HUES6 (cell line): ENCODE data around the gene FGFR2.
A peak's percentile ranks its signal among the peaks of the same experiment; 100 is the strongest.

Experiments
- H3K27ac ChIP-seq: 2 replicates; pipeline ENCODE4 v1.7.0; 2013; ENCODE audit warnings: low read depth, mild to moderate bottlenecking, low read length, inconsistent platforms
- H3K27me3 ChIP-seq: 2 replicates; pipeline ENCODE4 v1.6.1; 2013; ENCODE audit warnings: low read length; ENCODE audit not compliant: control insufficient read depth, insufficient read depth
- H3K36me3 ChIP-seq: 2 replicates; pipeline ENCODE4 v1.6.1; 2013; ENCODE audit warnings: low read length; ENCODE audit not compliant: control insufficient read depth, insufficient read depth
- H3K4me1 ChIP-seq: 2 replicates; pipeline ENCODE4 v1.6.1; 2013; ENCODE audit warnings: low read length; ENCODE audit not compliant: control insufficient read depth, insufficient read depth
- H3K4me3 ChIP-seq: 2 replicates; pipeline ENCODE4 v1.5.1; 2013; ENCODE audit warnings: low read depth, low read length
- H3K9ac ChIP-seq: one replicate; pipeline ENCODE4 v1.6.1; 2013; ENCODE audit warnings: mild to moderate bottlenecking, low read length
- H3K9me3 ChIP-seq: 2 replicates; pipeline ENCODE4 v1.6.1; 2013; ENCODE audit warnings: low read depth, low read length; ENCODE audit not compliant: control insufficient read depth, insufficient read depth

The FGFR2 gene

DNA sequence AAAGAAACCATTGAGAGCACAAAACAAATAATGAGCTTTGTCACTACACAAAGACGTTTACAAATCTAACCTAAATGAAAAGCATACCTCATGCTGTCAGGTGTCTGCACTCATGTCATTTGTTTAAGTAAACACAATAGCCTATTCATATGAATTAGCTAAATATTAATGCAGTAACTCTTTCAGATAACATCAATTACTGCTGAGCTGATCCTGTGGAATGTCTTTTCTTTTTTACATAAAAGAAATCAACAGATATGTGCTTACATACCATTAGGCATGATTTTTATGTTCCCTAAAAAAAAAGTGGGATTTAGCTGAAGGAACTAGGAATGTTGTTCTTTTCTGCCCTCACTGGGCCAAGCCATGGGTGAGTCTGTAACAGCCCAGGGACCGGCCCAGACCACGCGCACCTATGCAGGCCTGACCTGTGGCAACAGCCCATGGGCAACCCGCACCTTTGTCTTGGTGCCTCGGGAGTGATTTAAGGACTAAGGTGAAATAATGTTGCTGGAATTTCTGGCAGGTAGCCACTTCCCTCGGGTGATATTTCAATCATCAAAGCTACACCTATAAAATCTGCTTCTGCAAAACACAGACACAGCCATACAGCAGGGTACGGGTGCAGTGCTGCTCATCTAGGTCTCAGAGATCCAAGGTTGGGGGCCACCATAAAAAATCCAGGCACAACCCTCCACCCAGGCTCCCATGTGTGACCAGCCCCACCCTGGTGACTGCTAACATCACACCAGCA lies 44.6 kb downstream of the FGFR2 start:
- Histone ChIP-seq H3K9ac (no peak overlapping the region), H3K9me3 (peaks cover 3% of the 10 kb centered on the region; the same call in 1 of the 2 replicates), H3K4me1 (peaks cover 20% of the 10 kb centered on the region), H3K27me3 (no peaks in the 10 kb centered on the region), H3K4me3 (no peak overlapping the region), H3K27ac (no peak overlapping the region; the same call in 1 of the 2 replicates), H3K36me3 (peaks cover 41% of the 10 kb centered on the region)

DNA sequence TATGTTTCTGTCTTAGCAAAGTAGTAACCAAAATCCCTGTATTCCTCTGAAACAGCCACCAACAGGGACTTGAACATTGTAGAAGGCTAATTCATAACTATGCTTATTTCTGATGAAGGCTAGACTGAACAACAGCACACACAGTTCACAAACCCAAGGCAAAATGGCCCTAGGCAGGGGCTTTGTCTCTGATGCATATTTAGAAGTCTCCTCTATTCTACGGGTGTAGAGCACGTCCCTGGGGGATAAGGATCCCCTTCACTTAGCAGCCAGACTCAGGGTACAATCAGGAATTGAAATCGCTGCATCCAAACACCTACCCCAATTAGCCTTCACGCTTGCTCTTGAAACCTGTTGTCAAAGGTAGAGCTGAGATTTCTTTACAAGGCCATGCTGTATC lies 45.5 kb downstream of the FGFR2 start:
- Histone ChIP-seq H3K36me3 (peaks cover 49% of the 10 kb centered on the region), H3K27me3 (no peaks in the 10 kb centered on the region), H3K9me3 (peaks cover 3% of the 10 kb centered on the region; the same call in 1 of the 2 replicates), H3K27ac (no peak overlapping the region), H3K9ac (no peak overlapping the region), H3K4me1 (peaks cover 17% of the 10 kb centered on the region), H3K4me3 (no peak overlapping the region)

DNA sequence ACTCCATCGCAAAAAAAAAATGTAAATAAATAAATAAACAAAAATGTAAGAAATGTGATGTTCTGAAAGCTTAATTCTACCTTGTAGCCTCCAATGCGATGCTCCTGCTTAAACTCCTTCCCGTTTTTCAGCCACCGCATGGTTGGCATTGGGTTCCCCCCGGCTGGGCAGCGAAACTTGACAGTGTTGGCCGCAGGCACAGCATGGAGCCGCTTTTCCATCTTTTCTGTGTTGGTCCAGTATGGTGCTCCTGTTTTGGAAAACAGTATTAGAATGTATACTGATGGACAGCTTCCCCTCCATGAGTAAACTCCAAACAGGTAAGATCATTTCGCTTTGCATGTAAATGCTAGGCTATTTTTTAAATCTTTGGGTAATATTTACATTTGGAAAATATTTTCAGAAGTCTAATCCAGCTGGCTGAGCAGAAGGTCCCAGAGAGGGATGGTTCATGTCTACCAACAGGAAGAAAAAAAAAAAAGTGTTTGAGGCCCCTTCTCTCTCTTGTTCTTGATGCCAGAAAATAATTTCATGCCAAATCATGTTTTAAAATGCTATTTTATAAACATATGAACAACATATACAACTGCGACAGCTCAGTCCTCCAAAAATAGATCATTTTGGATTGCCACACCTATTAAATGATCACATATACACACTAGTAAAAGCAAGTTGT lies 46.9 kb downstream of the FGFR2 start:
- H3K36me3 ChIP-seq = peaks cover 60% of the 10 kb centered on the region
- no peak overlapping the region for H3K9ac ChIP-seq
- H3K27ac ChIP-seq = no peak overlapping the region
- peaks cover 19% of the 10 kb centered on the region for H3K4me1 ChIP-seq
- no peaks in the 10 kb centered on the region for H3K27me3 ChIP-seq
- no peak overlapping the region for H3K4me3 ChIP-seq
- H3K9me3 ChIP-seq = peaks cover 3% of the 10 kb centered on the region; the same call in 1 of the 2 replicates

DNA sequence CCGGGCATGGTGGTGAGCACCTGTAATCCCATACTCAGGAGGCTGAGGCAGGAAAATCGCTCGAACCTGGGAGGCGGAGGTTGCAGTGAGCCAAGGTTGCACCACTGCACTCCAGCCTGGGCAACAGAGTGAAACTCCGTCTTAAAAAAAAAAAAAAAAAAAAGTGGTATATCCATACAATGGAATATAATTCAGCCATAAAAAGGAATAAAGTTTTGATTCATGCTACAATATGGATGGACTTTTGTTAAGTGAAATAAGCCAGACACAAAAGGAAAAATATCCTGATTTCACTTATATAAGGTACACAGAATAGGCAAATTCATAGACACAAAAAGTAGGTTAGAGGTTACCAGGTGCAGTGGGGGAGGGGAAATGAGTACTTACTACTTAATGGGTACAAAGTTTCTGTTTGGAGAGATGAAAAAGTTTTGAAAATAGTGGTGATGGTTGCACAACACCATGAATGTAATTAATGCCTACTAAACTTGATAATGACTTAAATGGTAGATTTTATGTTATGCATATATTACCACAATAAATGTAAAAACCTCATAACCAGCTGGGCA lies 53.9 kb downstream of the FGFR2 start:
- H3K9me3 ChIP-seq = peaks cover 6% of the 10 kb centered on the region
- H3K4me1 ChIP-seq = peaks cover 49% of the 10 kb centered on the region
- peaks cover 59% of the 10 kb centered on the region for H3K36me3 ChIP-seq
- no peak overlapping the region for H3K9ac ChIP-seq
- no peak overlapping the region for H3K4me3 ChIP-seq
- no peaks in the 10 kb centered on the region for H3K27me3 ChIP-seq
- H3K27ac ChIP-seq = no peak overlapping the region

DNA sequence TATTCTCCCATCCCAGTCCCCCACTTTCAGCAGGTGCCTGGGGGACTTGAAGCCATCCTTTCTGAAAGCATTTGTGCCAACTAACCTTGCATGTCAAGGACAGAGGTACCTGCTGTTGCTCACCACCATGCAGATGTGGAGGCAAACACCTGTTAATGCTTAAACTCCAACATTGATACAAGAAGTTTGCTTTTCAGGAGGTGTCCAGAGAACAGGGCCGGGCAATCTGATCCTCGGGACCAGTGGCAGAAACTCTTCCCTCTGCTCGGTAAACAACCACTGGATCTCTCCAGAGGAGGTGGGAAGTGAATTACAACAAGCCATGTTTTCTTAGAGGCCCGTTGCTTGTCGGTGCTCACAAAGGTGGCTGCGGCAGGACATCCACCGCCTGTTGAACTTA lies 54.7 kb downstream of the FGFR2 start:
- Histone ChIP-seq H3K27me3 (no peaks in the 10 kb centered on the region), H3K9me3 (peaks cover 6% of the 10 kb centered on the region; the same call in 1 of the 2 replicates), H3K4me3 (no peak overlapping the region), H3K36me3 (peaks cover 59% of the 10 kb centered on the region), H3K27ac (no peak overlapping the region; the same call in 1 of the 2 replicates), H3K9ac (no peak overlapping the region), H3K4me1 (peaks cover 49% of the 10 kb centered on the region)

DNA sequence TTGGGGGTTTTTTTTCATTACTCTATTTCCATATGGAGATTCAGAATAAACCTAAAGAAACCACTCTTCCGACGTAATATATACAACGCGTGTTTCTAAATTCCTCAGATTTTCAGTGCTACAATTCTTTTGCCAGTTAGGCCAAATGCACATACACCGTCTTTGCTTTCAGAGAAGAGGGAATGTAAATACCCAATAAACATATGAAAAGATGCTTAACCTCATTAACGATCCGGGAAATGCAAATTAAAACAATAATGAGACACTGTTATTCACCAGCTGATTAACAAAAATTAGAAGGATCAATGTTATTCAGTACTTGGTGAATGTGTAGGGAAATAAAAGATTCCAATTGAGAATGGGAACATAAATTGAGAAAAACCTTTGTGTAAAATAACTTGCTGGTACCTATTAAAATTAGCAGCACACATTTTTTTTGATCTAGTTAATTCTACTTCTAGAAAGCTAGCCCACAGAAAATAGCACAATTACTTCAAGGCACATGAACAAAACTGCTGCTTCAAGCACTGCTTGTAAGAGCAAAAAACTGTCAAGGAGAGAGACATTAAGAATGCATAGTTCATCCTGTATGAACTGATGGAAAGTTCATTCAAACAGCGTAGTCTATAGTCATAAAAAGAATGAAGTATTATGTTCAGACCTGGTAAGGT lies 56.7 kb downstream of the FGFR2 start:
- Histone ChIP-seq H3K4me1 (peaks cover 54% of the 10 kb centered on the region), H3K27ac (peak overlapping the region; percentile 70), H3K4me3 (peak overlapping the region; percentile 25)

DNA sequence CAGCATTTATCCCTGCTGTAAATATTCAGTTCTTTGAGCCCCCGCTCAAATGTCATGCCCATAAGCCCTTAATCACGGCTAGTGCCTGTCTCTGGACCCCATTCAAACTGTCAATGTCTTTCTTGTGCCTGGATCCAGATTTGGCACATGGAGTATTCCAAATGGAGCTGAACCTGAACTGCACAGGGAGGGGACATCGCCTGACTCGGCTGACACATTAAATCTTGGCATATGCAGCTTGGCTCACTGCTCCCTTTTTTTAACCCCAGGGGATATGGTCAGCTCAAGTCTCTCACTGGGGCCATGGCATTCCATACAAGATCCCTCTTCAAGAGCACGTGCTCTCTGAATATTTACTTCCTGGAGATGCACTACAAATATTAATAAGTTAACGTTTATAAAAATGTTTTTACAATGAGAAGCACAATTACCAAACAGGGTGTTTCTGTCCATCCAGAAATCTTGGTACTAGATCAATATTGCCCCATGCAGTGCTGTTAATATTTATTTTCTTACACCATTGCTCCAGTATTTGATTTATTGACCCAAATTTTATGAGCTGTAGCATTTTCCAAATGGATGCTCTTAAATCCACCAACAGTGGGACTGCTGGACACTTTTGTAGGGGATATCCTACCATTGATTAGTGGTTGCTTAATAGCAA lies 57.4 kb downstream of the FGFR2 start:
- Histone ChIP-seq H3K9me3 (peaks cover 6% of the 10 kb centered on the region; the same call in 1 of the 2 replicates), H3K27me3 (no peaks in the 10 kb centered on the region), H3K4me1 (peaks cover 59% of the 10 kb centered on the region), H3K27ac (peak overlapping the region; percentile 70; the same call in 1 of the 2 replicates), H3K4me3 (peak overlapping the region; percentile 25), H3K36me3 (peaks cover 60% of the 10 kb centered on the region), H3K9ac (no peak overlapping the region)

More for the DNA sequence above, 56.7 kb downstream of the FGFR2 start:
- H3K9me3 ChIP-seq = peaks cover 6% of the 10 kb centered on the region; the same call in 1 of the 2 replicates
- no peaks in the 10 kb centered on the region for H3K27me3 ChIP-seq
- peaks cover 60% of the 10 kb centered on the region for H3K36me3 ChIP-seq
- no peak overlapping the region for H3K9ac ChIP-seq

DNA sequence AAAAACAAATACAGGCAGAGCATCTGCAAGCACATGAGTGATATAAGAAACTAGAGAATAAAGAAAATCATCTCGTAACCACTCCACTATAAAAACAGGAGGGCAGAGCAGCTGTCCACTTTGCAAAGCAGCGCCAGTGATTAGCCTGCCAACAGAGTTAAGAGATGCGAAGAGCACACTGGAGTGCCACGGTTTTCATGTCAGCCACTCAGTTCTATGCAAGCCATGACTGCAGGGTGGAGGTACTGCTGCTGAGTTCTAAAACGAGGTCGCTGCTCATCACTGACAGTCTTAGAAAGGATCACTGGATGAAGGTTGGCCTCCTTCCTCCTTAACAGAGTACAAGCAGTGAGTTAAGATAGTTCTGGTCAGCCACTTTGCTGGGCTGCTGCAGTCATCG lies 58.5 kb downstream of the FGFR2 start:
- H3K4me3 ChIP-seq = no peak overlapping the region
- peaks cover 59% of the 10 kb centered on the region for H3K36me3 ChIP-seq
- H3K27ac ChIP-seq = no peak overlapping the region
- H3K4me1 ChIP-seq = peaks cover 58% of the 10 kb centered on the region
- no peak overlapping the region for H3K9ac ChIP-seq
- peaks cover 2% of the 10 kb centered on the region; the same call in 1 of the 2 replicates for H3K9me3 ChIP-seq
- H3K27me3 ChIP-seq = no peaks in the 10 kb centered on the region

DNA sequence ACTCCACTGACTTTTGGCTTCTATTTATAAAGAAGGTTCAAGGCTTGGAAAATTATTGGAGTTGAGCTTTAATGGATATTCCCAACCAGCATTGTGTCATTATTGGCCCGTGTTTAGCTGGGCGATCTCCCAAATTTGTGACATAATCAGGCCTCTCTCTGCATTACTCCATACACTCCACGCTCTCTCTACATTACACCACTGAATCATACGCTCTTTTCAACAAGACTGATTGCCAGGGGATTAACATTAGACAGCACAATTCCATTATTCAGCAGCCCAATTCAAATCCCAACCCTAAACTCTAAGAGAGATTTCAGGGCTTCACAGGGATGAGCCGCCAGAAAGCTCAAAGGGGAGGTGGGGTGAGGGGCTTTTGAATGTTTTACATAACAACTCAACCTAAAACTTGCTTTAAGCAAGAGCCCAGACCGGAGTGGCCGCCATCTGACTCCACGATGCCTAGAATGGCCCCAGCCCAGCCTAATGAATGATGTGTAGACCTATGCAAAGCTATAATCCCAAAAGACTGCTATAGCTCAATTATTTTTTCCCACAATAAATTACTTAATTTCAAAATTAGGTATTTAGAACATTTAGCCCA lies 61.8 kb downstream of the FGFR2 start:
- Histone ChIP-seq H3K4me3 (no peak overlapping the region), H3K4me1 (peaks cover 49% of the 10 kb centered on the region), H3K27ac (no peak overlapping the region), H3K9ac (no peak overlapping the region), H3K27me3 (no peaks in the 10 kb centered on the region), H3K9me3 (no peaks in the 10 kb centered on the region), H3K36me3 (peaks cover 72% of the 10 kb centered on the region)

DNA sequence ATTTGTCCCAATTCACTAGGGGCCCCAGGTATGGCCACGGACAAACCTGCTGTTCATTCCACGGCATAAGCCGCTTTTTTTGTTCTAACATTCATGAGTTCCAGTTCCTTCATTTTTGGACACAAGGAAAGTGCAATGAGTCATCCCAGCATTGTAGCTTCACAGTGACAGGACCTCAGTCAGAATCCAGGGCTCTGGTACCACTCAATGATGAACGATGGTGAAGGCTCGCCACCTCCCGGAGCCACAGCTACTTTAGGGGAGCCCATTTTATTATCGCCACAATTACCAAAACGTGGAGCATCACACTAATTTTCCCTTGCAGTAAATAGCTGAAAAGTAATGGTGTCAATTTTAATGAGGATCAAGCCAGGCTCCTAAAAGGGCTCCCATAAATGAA lies 62.9 kb downstream of the FGFR2 start:
- Histone ChIP-seq H3K27me3 (no peaks in the 10 kb centered on the region), H3K9ac (no peak overlapping the region), H3K9me3 (no peaks in the 10 kb centered on the region), H3K36me3 (peaks cover 70% of the 10 kb centered on the region), H3K27ac (no peak overlapping the region), H3K4me3 (no peak overlapping the region), H3K4me1 (peaks cover 42% of the 10 kb centered on the region)
